HG02623 (cell line): ENCODE data around the gene SFXN4.

Experiments
- ATAC-seq: cut with Tn5 transposase; IDR thresholded peaks from one replicate; pipeline ENCODE4 v1.9.1; 2021; ENCODE audit warnings: moderate library complexity; ENCODE audit not compliant: unreplicated experiment

SFXN4 gene, protein sequence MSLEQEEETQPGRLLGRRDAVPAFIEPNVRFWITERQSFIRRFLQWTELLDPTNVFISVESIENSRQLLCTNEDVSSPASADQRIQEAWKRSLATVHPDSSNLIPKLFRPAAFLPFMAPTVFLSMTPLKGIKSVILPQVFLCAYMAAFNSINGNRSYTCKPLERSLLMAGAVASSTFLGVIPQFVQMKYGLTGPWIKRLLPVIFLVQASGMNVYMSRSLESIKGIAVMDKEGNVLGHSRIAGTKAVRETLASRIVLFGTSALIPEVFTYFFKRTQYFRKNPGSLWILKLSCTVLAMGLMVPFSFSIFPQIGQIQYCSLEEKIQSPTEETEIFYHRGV

DNA sequence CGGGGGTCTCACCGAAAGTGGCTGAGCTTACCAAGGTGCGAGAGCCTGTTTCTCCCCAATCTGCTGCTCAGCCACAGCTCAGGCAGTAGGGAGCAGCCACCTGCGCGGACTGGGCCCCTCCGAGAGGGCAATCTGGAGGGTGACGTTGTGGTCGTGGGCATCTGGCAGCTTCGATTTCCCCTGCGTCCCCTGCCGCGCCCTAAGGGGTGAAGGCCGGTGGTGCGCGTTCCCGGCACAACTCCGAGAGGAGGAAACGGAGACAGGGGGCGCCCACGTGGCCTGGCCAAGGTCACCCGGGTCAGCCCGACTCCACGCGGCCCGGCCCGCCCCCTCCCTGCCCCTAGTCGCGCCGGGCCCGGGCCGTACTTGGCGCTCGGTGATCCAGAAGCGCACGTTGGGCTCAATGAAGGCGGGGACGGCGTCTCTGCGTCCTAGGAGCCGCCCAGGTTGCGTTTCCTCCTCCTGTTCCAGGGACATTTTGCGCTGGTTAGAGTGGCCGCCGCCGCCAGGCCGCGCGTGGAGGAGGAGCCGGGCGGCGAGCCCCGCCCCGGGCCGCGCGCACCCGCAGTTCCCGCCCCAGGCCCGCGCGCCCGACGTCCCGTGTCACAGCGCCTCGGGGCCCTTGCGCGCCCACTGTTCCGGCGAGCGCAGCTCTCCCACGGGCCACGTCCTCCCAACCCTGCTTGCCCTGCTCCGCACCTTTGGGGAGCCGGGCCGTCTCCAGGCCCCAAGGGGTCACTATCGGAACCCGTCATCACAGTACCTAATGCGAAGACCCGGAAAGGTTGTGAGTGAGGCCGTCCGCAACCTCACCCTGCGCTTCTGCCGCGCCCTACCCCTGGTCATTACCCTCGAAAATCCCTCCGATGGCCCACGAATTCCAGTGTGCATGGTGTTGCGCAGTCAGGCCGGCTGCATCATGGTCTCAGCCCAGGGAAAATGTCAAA lies at the start of gene SFXN4:
SFXN4 (minus strand) TSS at position 544 of the 947 bp plus-strand sequence; CDS start at position 477, 67 bp downstream.
- ATAC-seq = peak; percentile 87

DNA sequence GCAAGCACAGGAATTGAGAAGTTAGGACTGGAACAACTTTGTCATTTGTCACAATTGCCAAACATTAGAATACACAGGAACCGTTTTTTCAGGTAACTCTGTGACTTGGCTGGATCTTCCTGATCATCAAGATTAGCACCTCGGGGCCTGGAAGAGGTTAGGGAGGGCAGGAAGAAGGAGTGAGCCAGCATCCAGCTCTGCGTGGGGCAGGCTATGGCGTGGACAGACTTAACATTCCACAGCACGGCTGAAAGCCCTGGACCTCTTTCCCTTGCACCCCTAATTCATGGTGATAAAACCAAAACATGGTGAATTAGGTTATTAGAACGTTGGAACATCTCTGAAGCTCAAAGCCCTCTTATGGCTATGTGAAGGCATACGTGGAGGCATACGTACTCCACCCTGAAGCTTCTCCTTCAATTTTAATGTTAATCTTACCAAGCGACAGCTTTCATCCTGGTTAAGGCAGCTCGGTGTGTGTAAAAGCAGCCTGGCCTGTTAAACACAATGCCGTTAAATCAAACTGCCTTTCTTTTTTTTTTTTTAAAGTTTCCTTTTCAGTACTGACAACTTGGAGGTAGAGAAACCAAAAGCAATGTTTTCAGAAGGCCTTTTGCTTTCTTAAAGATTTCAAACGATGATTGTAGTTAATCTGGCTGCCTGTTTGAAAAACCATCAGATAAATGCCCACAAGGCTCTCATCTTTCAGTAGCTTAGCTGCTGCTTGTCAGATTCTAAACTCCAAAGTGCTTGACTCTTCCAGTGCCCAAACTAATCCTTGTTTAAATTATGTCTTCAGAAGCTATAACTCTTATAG lies 46.3 kb upstream of the SFXN4 start:
- ATAC-seq = no peak

DNA sequence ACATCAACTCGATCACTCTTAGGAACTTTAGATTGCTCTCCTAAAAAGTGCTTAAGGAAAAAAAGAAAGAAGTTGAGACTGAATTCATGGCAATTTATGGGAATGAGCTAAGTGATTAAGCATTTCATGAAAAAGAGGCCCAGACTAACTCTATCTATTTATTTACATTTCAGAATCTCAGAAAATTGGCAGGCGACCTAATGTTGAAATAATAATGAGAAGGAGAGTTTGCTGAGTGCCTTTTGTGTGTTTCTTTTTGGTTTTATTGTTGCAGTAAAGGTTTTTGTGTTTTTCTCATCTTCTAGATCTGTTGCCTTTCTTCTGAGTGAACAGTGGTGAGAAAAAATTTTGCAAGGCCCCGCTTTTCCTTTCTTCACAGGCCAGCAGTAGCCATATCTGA lies 45.7 kb upstream of the SFXN4 start:
- ATAC-seq = no peak

DNA sequence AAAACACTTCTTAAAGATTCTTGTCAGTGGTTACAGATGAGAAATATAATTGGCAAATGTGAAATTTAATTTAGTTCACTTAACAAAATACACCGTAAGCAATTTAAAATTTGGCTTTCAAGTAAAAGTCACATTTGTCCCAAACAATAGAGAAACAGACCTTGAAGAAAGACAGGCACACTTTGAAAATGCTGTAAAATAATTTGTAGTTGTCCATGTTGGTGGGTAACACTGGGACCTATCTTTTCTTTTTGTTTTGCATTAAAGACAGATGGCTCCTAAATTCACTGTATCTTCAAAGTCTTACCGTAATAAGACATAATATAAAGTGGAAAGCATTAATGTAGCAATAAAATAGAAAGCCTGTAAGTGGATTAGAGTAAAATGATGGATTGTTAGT lies 45.1 kb upstream of the SFXN4 start:
- ATAC-seq = no peak

DNA sequence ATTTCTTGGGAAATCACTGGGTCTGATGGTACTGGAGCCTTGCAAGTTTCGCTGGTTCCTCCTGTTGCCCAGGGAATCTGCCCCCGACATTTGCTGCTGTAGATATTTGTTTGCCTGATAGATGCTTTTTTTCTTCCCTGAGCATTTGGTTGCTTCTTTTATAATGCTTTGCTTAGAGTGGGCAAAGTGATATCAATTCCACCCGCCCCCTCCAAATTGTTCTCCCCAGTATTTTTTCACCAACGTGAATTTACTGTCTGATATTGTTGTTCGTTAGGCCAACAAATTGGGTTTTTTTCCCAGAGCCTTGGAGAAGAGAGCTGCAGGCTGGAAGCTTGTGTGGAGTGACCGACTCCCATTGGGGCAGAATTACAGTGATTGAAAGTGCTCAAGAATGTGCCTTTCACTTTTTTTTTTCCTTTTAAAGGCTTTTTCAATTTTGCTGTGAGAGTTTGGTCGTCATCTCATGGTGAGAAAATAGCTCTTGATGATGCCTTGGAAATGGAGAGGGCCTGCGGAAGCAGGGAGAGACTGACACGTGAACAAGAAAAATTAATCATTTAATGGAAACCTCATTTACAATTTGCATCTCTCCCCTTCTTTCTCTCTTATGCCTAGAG lies 44.3 kb upstream of the SFXN4 start:
- ATAC-seq = no peak

DNA sequence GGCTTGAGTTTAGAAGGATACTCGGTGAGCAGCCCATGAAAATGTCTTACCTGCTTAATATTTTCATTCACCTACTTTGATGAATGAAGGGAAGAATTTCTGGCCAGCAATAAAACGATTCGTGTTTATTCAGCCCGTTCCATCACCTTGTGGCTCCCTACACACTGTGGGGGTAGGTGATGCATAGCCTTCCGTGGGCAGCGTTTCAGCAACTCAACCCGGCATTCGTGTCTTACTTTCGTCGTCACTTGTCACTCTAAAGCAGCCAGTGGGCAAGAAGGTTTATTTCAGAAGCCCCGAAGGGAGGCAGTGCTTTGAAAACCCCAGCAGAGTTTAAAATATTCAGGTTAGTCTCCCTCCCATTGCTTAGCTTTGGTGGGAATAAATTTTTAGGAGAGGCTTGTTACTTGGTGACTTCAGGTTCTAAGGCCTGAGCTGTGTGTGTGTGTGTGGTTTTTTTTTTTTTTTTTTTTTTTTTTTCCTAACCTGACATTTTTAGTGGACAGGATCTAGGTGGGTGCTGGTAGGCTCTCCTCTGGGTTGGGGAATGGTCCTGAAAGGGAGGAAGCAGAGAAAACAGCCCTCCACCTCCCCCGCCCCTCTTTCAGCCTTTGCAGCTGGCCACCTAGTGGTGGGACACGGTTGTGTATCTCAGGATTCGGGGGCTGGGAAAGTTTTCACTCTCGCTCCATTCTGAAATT lies 43.7 kb upstream of the SFXN4 start:
- no peak for ATAC-seq

DNA sequence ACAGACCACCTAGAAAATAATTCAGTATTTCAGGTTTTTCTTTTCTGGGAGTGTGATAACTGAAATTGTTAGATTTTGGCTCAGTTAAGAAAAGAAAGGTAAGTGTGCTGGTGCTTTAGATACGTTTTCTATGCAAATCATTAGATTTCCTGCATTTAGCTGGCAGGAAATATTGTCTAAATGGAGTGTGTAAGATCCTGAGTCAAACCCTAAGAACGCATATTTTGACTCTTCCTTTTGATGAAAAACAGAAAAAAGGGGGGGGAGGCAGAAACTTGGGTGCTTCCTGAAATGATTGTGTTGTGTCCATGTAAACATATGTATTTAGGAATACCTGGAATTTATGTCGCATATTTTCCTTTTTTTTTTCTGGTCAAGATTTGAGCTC lies 43.0 kb upstream of the SFXN4 start:
- ATAC-seq = no peak

DNA sequence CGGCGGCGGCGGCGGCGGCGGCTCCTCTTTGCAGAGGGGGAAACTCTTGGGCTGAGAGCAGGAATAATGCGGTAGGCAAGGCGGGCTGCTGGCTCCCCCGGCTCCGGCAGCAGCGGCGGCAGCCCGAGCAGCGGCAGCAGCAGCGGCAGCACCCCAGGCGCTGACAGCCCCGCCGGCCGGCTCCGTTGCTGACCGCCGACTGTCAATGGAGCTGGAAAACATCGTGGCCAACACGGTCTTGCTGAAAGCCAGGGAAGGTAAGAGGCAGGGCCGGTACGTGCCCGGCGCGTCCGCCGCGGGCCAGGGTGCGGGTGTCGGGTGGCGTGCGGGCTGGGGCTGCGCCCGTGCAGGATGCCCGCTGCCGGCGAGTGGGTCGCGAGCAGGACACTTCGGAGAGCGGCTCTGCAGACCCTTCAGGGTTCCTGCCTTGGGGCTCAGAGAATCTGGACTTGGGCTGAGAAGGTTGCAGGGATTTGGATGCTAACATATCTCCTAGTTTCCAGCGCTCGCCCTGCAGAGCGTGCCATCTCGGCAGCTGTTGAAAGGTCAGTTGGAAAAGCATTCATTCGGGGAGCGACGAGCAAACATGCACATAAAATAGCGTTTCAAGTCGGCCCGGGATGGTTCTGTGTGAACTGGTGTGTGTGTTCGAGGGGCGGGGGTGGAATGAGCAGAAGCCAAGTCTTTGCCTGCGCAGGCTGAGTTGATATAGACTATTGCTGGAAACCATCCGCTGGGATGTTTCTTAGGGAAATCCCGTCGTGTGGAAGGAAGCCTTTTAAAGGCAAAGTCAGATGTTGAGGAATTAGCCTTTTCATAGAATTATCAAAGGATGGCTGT lies 42.4 kb upstream of the SFXN4 start:
- ATAC-seq = no peak

DNA sequence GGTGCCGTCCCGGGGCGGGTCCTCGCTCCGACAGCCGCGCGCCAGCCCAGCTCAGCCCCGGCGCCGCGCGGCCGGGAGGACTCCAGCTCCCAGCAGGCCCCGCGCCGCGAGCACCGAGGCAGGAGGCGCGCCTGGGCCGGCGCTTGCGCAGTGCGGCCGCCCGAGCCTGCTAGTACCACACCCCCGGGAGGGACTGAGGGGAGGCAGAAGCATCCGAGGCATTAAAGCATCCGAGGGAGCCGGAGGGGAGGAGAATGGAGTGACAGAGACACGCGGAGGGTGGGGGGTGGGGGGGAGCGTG lies 41.8 kb upstream of the SFXN4 start, which contains the start of gene GRK5:
GRK5 (plus strand) TSS at position 206 of the 301 bp plus-strand sequence. CDS start 347 bp downstream, outside the sequence.
- peak; percentile 78 for ATAC-seq

DNA sequence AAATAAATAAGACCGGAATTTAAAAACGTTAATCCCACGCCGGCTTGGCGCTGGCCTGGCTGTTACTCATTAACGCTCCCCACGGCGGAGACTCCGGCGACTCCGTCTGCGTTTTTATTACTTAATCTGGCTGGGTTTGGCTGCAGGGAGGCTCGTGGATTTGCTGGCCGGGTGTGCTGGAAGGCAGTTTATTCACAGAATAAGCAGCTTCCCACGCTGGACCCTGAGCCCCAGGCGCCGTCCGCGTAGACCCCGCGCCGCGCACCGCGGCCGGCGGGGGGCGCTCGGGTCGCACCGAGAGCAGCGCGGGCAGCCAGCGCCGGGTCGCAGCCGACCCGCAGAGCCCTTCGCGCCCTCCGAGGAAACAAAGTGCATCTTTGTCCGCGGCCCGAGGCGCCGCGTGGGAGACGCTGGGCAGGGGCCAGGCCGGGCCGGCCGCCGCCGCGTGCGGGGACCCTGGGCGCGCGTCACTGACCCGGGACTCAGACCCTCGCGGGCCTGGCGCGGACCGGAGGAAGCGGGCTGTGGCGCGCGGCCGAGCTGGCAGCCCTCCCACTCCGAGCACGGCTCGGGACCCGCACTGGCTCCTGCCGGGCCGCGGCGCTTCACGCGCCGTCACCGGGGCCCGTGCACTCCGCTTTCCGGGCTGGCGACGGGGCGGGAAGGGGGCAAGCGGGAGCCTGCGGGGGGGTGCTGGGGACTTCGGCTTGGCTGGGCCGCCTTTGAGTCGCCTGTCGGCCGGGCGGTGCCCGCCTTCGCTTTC lies 41.3 kb upstream of the SFXN4 start:
- ATAC-seq = peak; percentile 44

DNA sequence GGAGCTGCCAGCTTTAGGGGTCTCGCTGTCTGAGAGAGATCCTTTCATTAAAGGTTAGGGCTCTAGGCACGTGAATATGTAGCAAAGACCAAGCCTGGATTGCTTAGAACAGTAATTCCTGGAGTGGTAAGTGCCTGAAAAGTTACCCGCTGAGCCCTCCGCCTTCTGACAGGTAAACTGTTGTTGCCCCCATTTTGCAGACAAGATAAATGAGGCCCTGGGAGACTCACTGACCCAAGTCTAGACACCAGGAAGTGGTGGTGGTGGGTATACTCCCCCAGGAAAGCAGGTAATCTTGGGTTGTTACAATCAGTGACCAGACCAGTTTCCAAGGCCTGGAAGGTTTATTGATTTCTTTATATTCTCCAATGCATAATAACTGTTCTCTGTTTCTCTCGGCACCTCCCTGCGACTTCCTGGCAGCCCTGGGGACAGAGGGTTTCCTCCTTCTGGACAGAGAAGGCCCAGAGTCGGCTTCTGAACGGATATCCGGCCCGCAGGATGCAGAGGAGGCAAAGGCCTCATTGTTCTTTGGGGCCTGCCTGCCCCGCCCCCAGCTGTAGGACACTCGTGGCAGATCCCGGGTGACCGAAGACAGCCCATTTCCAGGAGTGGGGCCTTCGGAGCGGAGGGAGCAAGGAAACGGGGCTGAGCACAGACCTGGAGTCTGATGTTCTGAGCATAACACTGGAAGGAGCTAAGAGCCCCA lies 40.5 kb upstream of the SFXN4 start:
- ATAC-seq = no peak

DNA sequence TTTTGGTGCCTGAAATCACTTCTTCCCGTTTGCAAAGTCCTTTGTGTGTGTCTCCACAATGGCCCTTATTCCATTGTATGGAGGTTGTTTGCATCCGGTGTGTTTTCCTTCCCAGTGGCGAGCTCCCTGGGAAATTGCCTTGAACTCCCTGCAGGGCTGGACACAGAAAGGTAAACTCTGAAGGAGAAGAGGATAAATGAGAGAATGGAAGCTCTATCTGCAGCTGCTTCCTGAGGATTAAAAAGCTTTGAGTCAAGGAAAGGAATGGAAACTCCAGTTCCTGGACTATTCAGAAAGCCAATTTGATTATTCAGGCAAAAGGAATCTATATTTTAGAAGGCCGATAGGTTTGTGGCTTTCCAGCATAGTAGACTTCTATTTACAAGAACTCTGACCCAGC lies 37.5 kb upstream of the SFXN4 start:
- no peak for ATAC-seq

DNA sequence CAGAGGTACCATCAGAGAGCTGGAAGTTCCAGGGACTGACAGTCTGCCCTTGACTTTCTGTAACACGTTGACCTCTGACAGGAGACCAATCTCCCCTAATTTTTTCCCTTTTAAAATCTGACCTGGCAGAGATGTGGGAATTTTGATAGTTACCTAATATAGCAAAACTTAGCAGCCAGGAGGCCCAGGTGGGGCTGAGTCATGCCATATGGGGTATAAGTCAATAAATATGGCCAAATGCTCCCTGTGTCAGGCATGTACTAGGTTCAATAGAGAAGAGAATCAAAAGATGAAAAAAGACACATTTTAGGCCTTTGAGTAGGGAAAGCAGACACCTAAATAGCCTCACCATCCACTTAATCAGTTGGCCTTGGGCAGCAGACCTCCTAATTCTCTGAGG lies 35.7 kb upstream of the SFXN4 start:
- ATAC-seq = no peak

DNA sequence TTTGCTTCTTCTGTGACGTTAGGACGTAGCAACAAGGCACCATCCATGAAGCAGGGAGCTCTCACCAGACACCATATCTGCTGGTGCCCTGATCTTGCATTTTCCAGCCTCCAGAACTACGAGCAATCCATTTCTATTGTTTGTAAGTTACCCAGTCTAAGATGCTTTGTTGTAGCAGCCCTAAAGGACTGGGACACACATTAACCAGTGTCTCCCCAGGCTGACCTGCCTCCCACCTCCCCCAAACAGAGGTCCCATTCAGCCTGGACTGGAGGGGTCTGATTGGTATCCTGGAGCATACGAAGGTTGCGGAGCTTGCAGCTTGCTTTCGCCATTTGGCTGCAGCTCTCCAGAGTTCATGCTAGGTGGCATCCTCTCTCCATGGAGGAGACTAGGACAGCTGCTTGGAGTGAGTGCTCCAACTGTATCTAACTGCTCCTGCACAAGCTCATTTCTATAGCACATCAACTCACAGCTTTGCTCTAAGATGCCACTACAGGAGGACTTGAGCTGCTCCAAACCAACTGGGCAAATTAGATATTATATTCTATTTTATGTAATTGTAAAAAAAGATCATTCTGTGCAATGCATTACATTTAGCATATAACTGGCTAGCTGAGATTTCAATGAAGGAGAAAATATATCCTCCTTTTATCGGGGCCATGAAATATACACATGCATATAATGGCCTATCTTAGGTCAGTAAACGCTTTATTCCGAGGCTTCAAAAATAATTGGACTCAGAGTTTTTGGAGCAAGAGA lies 33.9 kb upstream of the SFXN4 start:
- no peak for ATAC-seq

DNA sequence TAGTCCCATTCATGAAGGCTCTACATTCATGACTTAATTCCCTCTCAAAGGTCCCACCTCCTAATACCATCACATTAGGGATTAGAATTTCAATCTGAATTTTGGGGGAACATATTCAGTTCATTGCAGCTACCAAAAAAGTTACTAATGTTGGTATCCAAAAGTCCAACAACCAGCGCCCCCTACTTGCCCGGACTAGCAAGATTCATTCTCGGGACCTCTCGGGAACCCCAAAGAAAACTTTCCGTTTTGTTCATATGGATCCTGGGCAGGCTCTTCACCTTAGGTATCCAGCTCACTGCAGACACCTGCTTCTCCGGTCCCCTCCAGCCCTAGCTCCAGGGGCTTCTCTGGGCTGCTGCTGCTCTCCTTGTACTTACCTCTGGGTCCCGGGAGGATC lies 32.9 kb upstream of the SFXN4 start:
- ATAC-seq = no peak

DNA sequence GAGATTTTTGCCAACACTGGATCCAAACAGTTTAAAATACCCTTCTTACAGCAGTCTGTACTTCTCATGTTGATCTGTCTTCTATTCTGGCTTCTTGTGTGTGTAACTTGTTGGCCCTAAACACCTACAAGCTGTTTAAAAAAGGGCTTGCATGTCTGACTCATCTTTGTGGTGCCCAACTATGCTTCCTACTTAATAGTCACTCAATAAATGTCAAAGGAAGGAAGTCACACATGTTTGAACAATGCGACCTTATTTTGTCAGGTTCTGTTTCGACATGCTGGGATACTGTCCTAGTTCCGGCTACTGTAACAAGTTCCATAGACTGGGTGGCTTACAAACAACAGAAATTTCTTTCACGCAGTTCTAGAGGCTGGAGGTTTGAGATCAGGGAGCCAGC lies 32.4 kb upstream of the SFXN4 start:
- ATAC-seq = no peak

DNA sequence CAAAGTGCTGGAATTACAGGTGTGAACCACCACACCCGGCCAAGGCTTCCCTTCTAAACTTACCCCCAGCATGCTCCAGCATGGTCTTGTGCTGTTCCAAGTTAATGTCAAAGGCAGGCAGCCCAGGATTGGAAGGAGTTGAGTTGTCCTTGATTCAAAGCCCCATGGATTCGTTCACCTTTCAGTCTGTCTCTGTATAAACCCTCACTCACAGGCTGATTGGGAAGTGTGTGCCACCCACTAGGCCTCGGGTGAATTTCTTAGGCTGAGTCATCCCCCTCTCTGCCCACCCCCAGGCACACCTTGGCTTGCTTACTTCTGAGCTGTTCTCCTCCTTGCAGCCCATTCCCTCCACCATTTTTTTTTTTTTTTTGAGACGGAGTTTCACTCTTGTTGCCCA lies 26.4 kb upstream of the SFXN4 start:
- no peak for ATAC-seq
